PC-9 (cell line): ENCODE data around the gene CSTF1. TPM values are rescaled to one million over a fixed set of nuclear protein-coding genes. Genes with fewer than 3 reads are reported as not detected.

ENCODE experiments used
- BruUV-seq: library from RNA; stranded (reverse); fragments of 400-500 nt; replicated peaks from 2 replicates; lab custom pipeline; 2021; lab: Mats Ljungman, UMichigan
- CTCF ChIA-PET: fragments of 300-600 bp; sonication (Branson Sonifier 250); formaldehyde crosslinking; loops from one replicate; lab custom pipeline; 2022; ENCODE audit warnings: antibody characterized with exemption; lab: Charles Lee
- POLR2A ChIA-PET: fragments of 300-600 bp; sonication (Branson Sonifier 250); formaldehyde crosslinking; loops from one replicate; lab custom pipeline; 2022; ENCODE audit warnings: antibody characterized with exemption; ENCODE audit not compliant: unreplicated experiment; lab: Charles Lee
- DNase-seq, 2 experiments: peaks; one replicate each; pipeline versions ENCODE4 v3.0.0 to v3.0.0-alpha.2; 2015 to 2022; ENCODE audit warnings: mixed read lengths in 1 of 2
- H2AFZ ChIP-seq: fragments of 200-600 bp; sonication (generic); 2 replicates; pipeline ENCODE4 v1.8.1; 2017; ENCODE audit warnings: antibody characterized with exemption
- H3F3A ChIP-seq: fragments of 200-600 bp; sonication (generic); 2 replicates; pipeline ENCODE4 v1.8.1; 2017; ENCODE audit warnings: antibody characterized with exemption, mild to moderate bottlenecking, low read depth; ENCODE audit not compliant: insufficient read depth
- H3K27ac ChIP-seq: fragments of 200-600 bp; sonication (generic); 2 replicates; pipeline ENCODE4 v1.6.1; 2016; ENCODE audit warnings: mixed run types
- H3K27me3 ChIP-seq: fragments of 200-600 bp; sonication (generic); 2 replicates; pipeline ENCODE4 v1.6.1; 2016; ENCODE audit warnings: low read depth, mixed run types; ENCODE audit not compliant: insufficient read depth
- H3K36me3 ChIP-seq: fragments of 200-600 bp; sonication (generic); 2 replicates; pipeline ENCODE4 v1.6.1; 2016; ENCODE audit warnings: low read depth, mixed run types
- H3K4me1 ChIP-seq: fragments of 200-600 bp; sonication (generic); replicated peaks from 2 replicates; pipeline ENCODE4 v1.6.1; 2016; ENCODE audit warnings: mixed run types; ENCODE audit not compliant: insufficient read depth
- H3K4me2 ChIP-seq: fragments of 200-600 bp; sonication (generic); 2 replicates; pipeline ENCODE4 v1.6.1; 2017; ENCODE audit warnings: mixed run types
- H3K4me3 ChIP-seq: fragments of 200-600 bp; sonication (generic); 2 replicates; pipeline ENCODE4 v1.6.1; 2016; ENCODE audit warnings: mixed run types
- H3K79me2 ChIP-seq: fragments of 200-600 bp; sonication (generic); 2 replicates; pipeline ENCODE4 v1.6.1; 2017; ENCODE audit warnings: low read depth, mixed run types
- H3K9me2 ChIP-seq: fragments of 200-600 bp; sonication (generic); 2 replicates; pipeline ENCODE4 v1.8.1; 2017; ENCODE audit warnings: mild to moderate bottlenecking; ENCODE audit not compliant: insufficient read depth
- H3K9me3 ChIP-seq: fragments of 200-600 bp; sonication (generic); 2 replicates; pipeline ENCODE4 v1.8.1; 2016; ENCODE audit warnings: low read depth; ENCODE audit not compliant: insufficient read depth
- H4K20me1 ChIP-seq: fragments of 200-600 bp; sonication (generic); 2 replicates; pipeline ENCODE4 v1.8.1; 2017; ENCODE audit not compliant: insufficient read depth
- CTCF ChIP-seq: fragments of 200-600 bp; sonication (generic); conservative IDR thresholded peaks from 2 replicates; pipeline ENCODE4 v1.6.1; 2017; ENCODE audit warnings: mixed run types, antibody characterized with exemption, mild to moderate bottlenecking, moderate library complexity
- EZH2 ChIP-seq: fragments of 200-600 bp; sonication (generic); IDR thresholded peaks from 2 replicates; pipeline ENCODE4 v1.8.0; 2017; ENCODE audit warnings: antibody characterized with exemption, low read depth
- intact Hi-C: fragments of 100-400 bp; cut with micrococcal nuclease; formaldehyde crosslinking; loops from one replicate; pipeline ENCODE4 v1.10.0; 2022; ENCODE audit not compliant: unreplicated experiment
- total RNA-seq: library from RNA; stranded (reverse); gene quantifications from 2 replicates; pipeline ENCODE4 v1.2.3, GENCODE V29; 2021

Gene CSTF1
- total RNA-seq, 1 experiment from 2014 or later = 50.0 TPM

- DNase-seq = no peak
- Histone ChIP-seq H3K36me3 (peaks cover 51% of the 10 kb centered on the region), H2AFZ (no peak overlapping the region), H3K9me2 (no peaks in the 10 kb centered on the region), H3K27me3 (no peaks in the 10 kb centered on the region), H3K4me1 (no peaks in the 10 kb centered on the region), H3K9me3 (no peaks in the 10 kb centered on the region), H3K27ac (no peak overlapping the region), H3K79me2 (peaks cover 45% of the 10 kb centered on the region), H4K20me1 (peaks cover 14% of the 10 kb centered on the region; the same call in 1 of the 2 replicates), H3F3A (peaks cover 5% of the 10 kb centered on the region; the same call in 1 of the 2 replicates), H3K4me3 (no peak overlapping the region), H3K4me2 (no peak overlapping the region)
- no TSS peak for BruUV-seq
- ChIA-PET CTCF (no interaction called here), POLR2A (interaction anchor here (0.6 kb wide), 1 partner anchor 128 kb away, joined by 6 read pairs; no protein-coding TSS in a partner anchor)
- intact Hi-C loops = no loop called here
- TF ChIP-seq EZH2 (no peak), CTCF (no peak)
Observed at GRCh38 chr20:56383334-56383733, 9.1 kb upstream of the CSTF1 start.

GRCh38 chr20:56385130-56385529 is 7.3 kb upstream of the CSTF1 start:
- H3K9me2 ChIP-seq = no peaks in the 10 kb centered on the region
- peaks cover 5% of the 10 kb centered on the region; the same call in 1 of the 2 replicates for H3K4me1 ChIP-seq
- no peak overlapping the region for H3K4me3 ChIP-seq
- DNase-seq = no peak
- TF ChIP-seq EZH2 = no peak
- no peak for TF ChIP-seq CTCF
- H3K79me2 ChIP-seq = peaks cover 57% of the 10 kb centered on the region
- intact Hi-C loops = no loop called here
- no peaks in the 10 kb centered on the region for H3K27me3 ChIP-seq
- H3K36me3 ChIP-seq = peaks cover 50% of the 10 kb centered on the region
- BruUV-seq = no TSS peak
- POLR2A ChIA-PET = no interaction called here
- no peak overlapping the region for H3K4me2 ChIP-seq
- H3K27ac ChIP-seq = no peak overlapping the region
- CTCF ChIA-PET = no interaction called here
- peaks cover 5% of the 10 kb centered on the region; the same call in 1 of the 2 replicates for H3F3A ChIP-seq
- H4K20me1 ChIP-seq = peaks cover 14% of the 10 kb centered on the region; the same call in 1 of the 2 replicates
- H3K9me3 ChIP-seq = no peaks in the 10 kb centered on the region
- no peak overlapping the region for H2AFZ ChIP-seq

GRCh38 chr20:56386219-56386618 is 6.2 kb upstream of the CSTF1 start:
- Histone ChIP-seq H3K36me3 (peaks cover 45% of the 10 kb centered on the region), H3K4me2 (no peak overlapping the region), H3K27me3 (no peaks in the 10 kb centered on the region), H3K9me2 (no peaks in the 10 kb centered on the region), H2AFZ (no peak overlapping the region), H3F3A (peaks cover 5% of the 10 kb centered on the region; the same call in 1 of the 2 replicates), H3K4me1 (peaks cover 13% of the 10 kb centered on the region), H3K27ac (no peak overlapping the region), H4K20me1 (peaks cover 14% of the 10 kb centered on the region; the same call in 1 of the 2 replicates), H3K9me3 (no peaks in the 10 kb centered on the region), H3K4me3 (no peak overlapping the region), H3K79me2 (peaks cover 68% of the 10 kb centered on the region)
- DNase-seq = no peak
- intact Hi-C loops = no loop called here
- ChIA-PET CTCF (no interaction called here), POLR2A (no interaction called here)
- BruUV-seq = no TSS peak
- TF ChIP-seq EZH2 (no peak), CTCF (no peak)
